Measurements from ENCODE around the gene GPR160.
"Not testable (repeated sequence)": the region's sequence is repeated elsewhere in the genome, so short reads cannot be mapped to it uniquely, and the experiment has no call there.

Gene GPR160

DNA sequence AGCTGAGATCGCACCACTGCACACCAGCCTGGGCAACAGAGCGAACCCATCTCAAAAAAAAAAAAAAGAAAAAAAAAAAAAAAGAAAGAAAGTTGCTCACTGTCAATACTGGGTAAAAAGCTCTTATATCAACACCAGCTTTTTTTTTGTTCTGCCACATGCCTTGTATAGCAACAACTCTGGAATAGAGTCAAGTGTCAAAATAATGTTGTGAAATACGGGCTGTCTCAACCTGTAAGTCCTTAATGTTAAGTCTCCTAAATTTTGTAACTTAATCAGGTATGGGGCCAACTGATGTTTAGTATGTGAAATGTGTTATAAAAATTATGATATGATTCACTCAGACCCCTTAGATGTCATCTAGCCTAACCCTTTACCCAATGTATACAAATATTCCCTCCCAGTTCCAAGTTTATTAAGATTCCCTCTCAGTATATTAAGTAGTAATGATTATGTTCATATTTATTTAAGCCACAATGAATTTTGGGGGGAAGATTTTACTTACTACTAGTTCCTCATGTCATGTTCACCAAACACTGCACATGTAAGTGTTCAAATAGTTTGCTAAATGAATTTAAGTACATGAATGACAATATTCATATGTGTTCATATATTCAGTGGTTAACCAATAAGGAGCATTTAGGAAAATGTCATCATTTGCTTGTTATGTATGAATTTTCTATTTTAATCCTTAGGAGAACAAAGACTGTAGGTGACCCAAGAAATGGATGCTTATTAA is 52.2 kb downstream of the GPR160 start:
- H3K4me3 ChIP-seq (ENCODE audit: low read length) = no peak overlapping the region
- H3K4me1 ChIP-seq (ENCODE audit: insufficient read depth, low read length) = no peaks in the 10 kb centered on the region
- no peaks in the 10 kb centered on the region for H3K9me3 ChIP-seq (ENCODE audit: low read length)
- no peaks in the 10 kb centered on the region for H3K27me3 ChIP-seq (ENCODE audit: insufficient read depth, low read length)
- no peak overlapping the region for H2AFZ ChIP-seq (ENCODE audit: low read depth, low read length)
- H3K36me3 ChIP-seq (ENCODE audit: insufficient read depth, low read length) = peaks cover 61% of the 10 kb centered on the region

GRCh38 chr3:170090601-170090981 is 52.8 kb downstream of the GPR160 start:
- no peaks in the 10 kb centered on the region for H3K27me3 ChIP-seq (ENCODE audit: insufficient read depth, low read length)
- H3K4me3 ChIP-seq (ENCODE audit: low read length) = no peak overlapping the region
- no peaks in the 10 kb centered on the region for H3K4me1 ChIP-seq (ENCODE audit: insufficient read depth, low read length)
- H3K36me3 ChIP-seq (ENCODE audit: insufficient read depth, low read length) = peaks cover 63% of the 10 kb centered on the region
- no peak overlapping the region for H2AFZ ChIP-seq (ENCODE audit: low read depth, low read length)
- no peaks in the 10 kb centered on the region for H3K9me3 ChIP-seq (ENCODE audit: low read length)

DNA sequence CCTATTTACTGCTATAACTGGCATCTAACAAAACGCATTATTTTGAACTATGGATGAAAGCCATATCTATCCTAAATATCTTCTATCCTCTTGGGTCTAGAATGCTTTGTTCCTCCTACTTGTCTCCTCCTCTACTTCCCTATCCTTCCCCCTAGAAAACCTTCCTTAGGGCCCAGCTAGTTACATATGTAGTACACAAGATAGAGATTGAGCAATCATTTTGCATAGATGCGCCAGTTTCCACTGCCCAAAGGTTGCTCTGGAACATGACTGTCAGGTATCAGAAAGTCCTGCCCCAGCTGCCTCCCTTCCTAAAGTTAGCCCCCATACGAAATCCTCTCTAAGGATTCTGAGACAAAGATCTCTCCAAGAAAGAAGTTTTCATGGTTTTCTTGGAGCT is 55.1 kb downstream of the GPR160 start:
- H3K27me3 ChIP-seq (ENCODE audit: insufficient read depth, low read length) = no peaks in the 10 kb centered on the region
- no peaks in the 10 kb centered on the region for H3K9me3 ChIP-seq (ENCODE audit: low read length)
- H2AFZ ChIP-seq (ENCODE audit: low read depth, low read length) = no peak overlapping the region
- H3K36me3 ChIP-seq (ENCODE audit: insufficient read depth, low read length) = peaks cover 71% of the 10 kb centered on the region
- H3K4me3 ChIP-seq (ENCODE audit: low read length) = no peak overlapping the region
- H3K4me1 ChIP-seq (ENCODE audit: insufficient read depth, low read length) = no peaks in the 10 kb centered on the region

GRCh38 chr3:170095771-170096170 is 58.0 kb downstream of the GPR160 start:
- no peaks in the 10 kb centered on the region for H3K27me3 ChIP-seq (ENCODE audit: insufficient read depth, low read length)
- H3K36me3 ChIP-seq (ENCODE audit: insufficient read depth, low read length) = peaks cover 78% of the 10 kb centered on the region
- H3K4me1 ChIP-seq (ENCODE audit: insufficient read depth, low read length) = no peaks in the 10 kb centered on the region
- H3K9me3 ChIP-seq (ENCODE audit: low read length) = no peaks in the 10 kb centered on the region
- no peak overlapping the region for H2AFZ ChIP-seq (ENCODE audit: low read depth, low read length)
- no peak overlapping the region for H3K4me3 ChIP-seq (ENCODE audit: low read length)

- Histone ChIP-seq H2AFZ (ENCODE audit: low read depth, low read length) (no peak overlapping the region), H3K9me3 (ENCODE audit: low read length) (no peaks in the 10 kb centered on the region), H3K36me3 (ENCODE audit: insufficient read depth, low read length) (peaks cover 77% of the 10 kb centered on the region)
These were observed 58.5 kb downstream of the GPR160 start for GRCh38 chr3:170096342-170096741.

DNA sequence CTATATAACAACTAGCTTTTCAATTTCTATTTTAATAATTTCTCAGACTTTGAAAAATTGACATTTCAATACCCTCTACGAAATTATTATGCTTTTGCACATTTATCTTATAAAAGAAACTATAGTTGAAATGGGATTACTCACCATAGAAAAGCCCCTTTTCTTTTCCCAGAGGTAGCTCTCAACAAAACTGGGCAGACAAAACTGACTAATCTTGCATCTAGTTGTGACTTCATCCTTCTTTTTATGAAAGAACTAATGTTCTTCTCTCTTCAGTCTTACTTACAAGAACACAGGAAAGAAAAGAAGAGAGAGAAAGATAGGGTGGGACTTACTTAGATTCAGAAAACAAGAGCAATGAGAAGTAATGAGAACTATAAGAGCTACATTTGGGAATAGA is 61.0 kb downstream of the GPR160 start:
- peaks cover 83% of the 10 kb centered on the region for H3K36me3 ChIP-seq (ENCODE audit: insufficient read depth, low read length)
- H3K27me3 ChIP-seq (ENCODE audit: insufficient read depth, low read length) = no peaks in the 10 kb centered on the region

More at GRCh38 chr3:170096342-170096741, 58.5 kb downstream of the GPR160 start:
- Histone ChIP-seq H3K4me1 (ENCODE audit: insufficient read depth, low read length) (no peaks in the 10 kb centered on the region), H3K27me3 (ENCODE audit: insufficient read depth, low read length) (no peaks in the 10 kb centered on the region), H3K4me3 (ENCODE audit: low read length) (no peak overlapping the region)

GRCh38 chr3:170100944-170101343 is 63.1 kb downstream of the GPR160 start:
- Histone ChIP-seq H3K27me3 (ENCODE audit: insufficient read depth, low read length) (no peaks in the 10 kb centered on the region), H3K9me3 (ENCODE audit: low read length) (no peaks in the 10 kb centered on the region), H3K36me3 (ENCODE audit: insufficient read depth, low read length) (peaks cover 64% of the 10 kb centered on the region), H3K4me3 (ENCODE audit: low read length) (no peak overlapping the region), H2AFZ (ENCODE audit: low read depth, low read length) (no peak overlapping the region), H3K4me1 (ENCODE audit: insufficient read depth, low read length) (no peaks in the 10 kb centered on the region)

More for the DNA sequence above, 61.0 kb downstream of the GPR160 start:
- Histone ChIP-seq H3K9me3 (ENCODE audit: low read length) (no peaks in the 10 kb centered on the region), H2AFZ (ENCODE audit: low read depth, low read length) (no peak overlapping the region), H3K4me1 (ENCODE audit: insufficient read depth, low read length) (no peaks in the 10 kb centered on the region), H3K4me3 (ENCODE audit: low read length) (no peak overlapping the region)

DNA sequence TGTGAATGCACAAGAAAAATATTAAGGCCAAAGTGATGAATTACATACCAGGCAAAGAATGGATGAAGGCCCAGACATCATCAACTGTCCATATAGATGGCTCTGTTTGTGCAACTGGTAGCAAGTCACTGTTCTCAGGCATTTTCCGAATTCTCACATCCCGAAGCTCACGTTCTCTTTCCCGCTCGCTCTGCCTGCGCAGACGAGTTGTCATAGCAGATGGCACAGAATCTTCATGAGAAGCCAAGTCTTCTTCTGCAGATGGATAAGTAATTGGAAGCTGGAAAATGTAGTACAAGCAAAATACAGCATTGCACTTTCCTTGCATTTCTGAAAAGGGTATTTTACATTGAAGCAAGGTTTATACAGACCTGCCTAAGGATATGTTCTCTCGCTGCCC is 64.6 kb downstream of the GPR160 start:
- Histone ChIP-seq H3K9me3 (ENCODE audit: low read length) (no peaks in the 10 kb centered on the region), H3K27me3 (ENCODE audit: insufficient read depth, low read length) (no peaks in the 10 kb centered on the region), H3K4me3 (ENCODE audit: low read length) (no peak overlapping the region), H3K4me1 (ENCODE audit: insufficient read depth, low read length) (no peaks in the 10 kb centered on the region), H2AFZ (ENCODE audit: low read depth, low read length) (no peak overlapping the region), H3K36me3 (ENCODE audit: insufficient read depth, low read length) (peaks cover 56% of the 10 kb centered on the region)

DNA sequence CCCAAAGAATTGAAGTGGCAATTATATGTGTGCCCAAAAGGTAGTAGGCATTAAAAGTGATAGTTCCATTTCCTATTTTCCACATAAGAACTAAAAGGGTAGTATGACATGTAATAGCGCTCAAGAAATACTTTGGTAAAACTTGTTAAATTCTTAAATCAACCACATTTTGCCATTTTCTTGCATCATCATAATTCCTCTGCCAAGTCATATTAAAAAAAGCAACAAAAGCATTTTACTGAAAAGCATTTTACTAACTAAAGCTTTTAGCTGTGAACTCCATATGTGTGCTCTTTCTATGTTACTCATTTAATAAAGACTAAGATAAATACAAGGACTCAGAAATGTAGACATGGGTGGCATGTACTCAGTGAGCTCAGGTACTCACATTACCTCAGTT is 70.1 kb downstream of the GPR160 start:
- Histone ChIP-seq H3K36me3 (ENCODE audit: insufficient read depth, low read length) (peaks cover 47% of the 10 kb centered on the region), H3K9me3 (ENCODE audit: low read length) (no peaks in the 10 kb centered on the region), H3K4me1 (ENCODE audit: insufficient read depth, low read length) (no peaks in the 10 kb centered on the region), H3K27me3 (ENCODE audit: insufficient read depth, low read length) (no peaks in the 10 kb centered on the region), H3K4me3 (ENCODE audit: low read length) (no peak overlapping the region), H2AFZ (ENCODE audit: low read depth, low read length) (no peak overlapping the region)

GRCh38 chr3:170108955-170109354 is 71.2 kb downstream of the GPR160 start:
- no peaks in the 10 kb centered on the region for H3K9me3 ChIP-seq (ENCODE audit: low read length)
- peaks cover 50% of the 10 kb centered on the region for H3K36me3 ChIP-seq (ENCODE audit: insufficient read depth, low read length)
- H3K4me3 ChIP-seq (ENCODE audit: low read length) = no peak overlapping the region
- H3K4me1 ChIP-seq (ENCODE audit: insufficient read depth, low read length) = no peaks in the 10 kb centered on the region
- H3K27me3 ChIP-seq (ENCODE audit: insufficient read depth, low read length) = no peaks in the 10 kb centered on the region
- H2AFZ ChIP-seq (ENCODE audit: low read depth, low read length) = no peak overlapping the region

- Histone ChIP-seq H2AFZ (ENCODE audit: low read depth, low read length) (no peak overlapping the region), H3K4me1 (ENCODE audit: insufficient read depth, low read length) (no peaks in the 10 kb centered on the region), H3K36me3 (ENCODE audit: insufficient read depth, low read length) (peaks cover 56% of the 10 kb centered on the region), H3K27me3 (ENCODE audit: insufficient read depth, low read length) (no peaks in the 10 kb centered on the region), H3K9me3 (ENCODE audit: low read length) (no peaks in the 10 kb centered on the region), H3K4me3 (ENCODE audit: low read length) (no peak overlapping the region)
These were observed 71.9 kb downstream of the GPR160 start for GRCh38 chr3:170109579-170110293.

GRCh38 chr3:170111147-170111771 is 73.5 kb downstream of the GPR160 start:
- Histone ChIP-seq H3K36me3 (ENCODE audit: insufficient read depth, low read length) (peaks cover 69% of the 10 kb centered on the region), H3K4me3 (ENCODE audit: low read length) (no peak overlapping the region), H2AFZ (ENCODE audit: low read depth, low read length) (no peak overlapping the region), H3K4me1 (ENCODE audit: insufficient read depth, low read length) (no peaks in the 10 kb centered on the region), H3K27me3 (ENCODE audit: insufficient read depth, low read length) (no peaks in the 10 kb centered on the region), H3K9me3 (ENCODE audit: low read length) (no peaks in the 10 kb centered on the region)

- H2AFZ ChIP-seq (ENCODE audit: low read depth, low read length); H3K9me3 ChIP-seq (ENCODE audit: low read length); H3K27me3 ChIP-seq (ENCODE audit: insufficient read depth, low read length); H3K4me1 ChIP-seq (ENCODE audit: insufficient read depth, low read length); H3K4me3 ChIP-seq (ENCODE audit: low read length): not testable (repeated sequence)
- H3K36me3 ChIP-seq (ENCODE audit: insufficient read depth, low read length) = peaks cover 69% of the 10 kb centered on the region
These were observed 76.4 kb downstream of the GPR160 start for GRCh38 chr3:170114165-170114564.
